RWPE2 (cell line): ENCODE results near the gene WHRN.

ENCODE experiments used
- ATAC-seq: fragments of 200-7000 bp; cut with Tn5 transposase; 3 replicates; pipeline ENCODE4 v1.9.1; 2021; ENCODE audit warnings: low read depth
- DNase-seq: peaks from one replicate; pipeline ENCODE4 v3.0.0-alpha.2; 2020; ENCODE audit warnings: low spot score
- H3K27ac ChIP-seq: fragments of 450-650 bp; 2 replicates; pipeline ENCODE4 v1.5.1; 2017; ENCODE audit warnings: mild to moderate bottlenecking; ENCODE audit not compliant: poor library complexity, severe bottlenecking
- H3K27me3 ChIP-seq: fragments of 250-450 bp; sonication (Bioruptor Pico); 2 replicates; pipeline ENCODE4 v1.5.1; 2021; ENCODE audit warnings: mild to moderate bottlenecking, moderate library complexity; ENCODE audit not compliant: insufficient read depth, poor library complexity, severe bottlenecking
- H3K36me3 ChIP-seq: fragments of 250-450 bp; sonication (Bioruptor Pico); 2 replicates; pipeline ENCODE4 v1.5.1; 2020; ENCODE audit warnings: low read depth, mild to moderate bottlenecking, moderate library complexity
- H3K4me1 ChIP-seq: fragments of 250-450 bp; sonication (Bioruptor Pico); 2 replicates; pipeline ENCODE4 v1.5.1; 2021; ENCODE audit warnings: mild to moderate bottlenecking, moderate library complexity; ENCODE audit not compliant: insufficient read depth, poor library complexity, severe bottlenecking
- H3K4me3 ChIP-seq: fragments of 250-450 bp; sonication (Bioruptor Pico); 2 replicates; pipeline ENCODE4 v1.5.1; 2021; ENCODE audit warnings: mild to moderate bottlenecking, moderate library complexity; ENCODE audit not compliant: severe bottlenecking
- H3K9me3 ChIP-seq: fragments of 250-450 bp; sonication (Bioruptor Pico); 2 replicates; pipeline ENCODE4 v1.5.1; 2021; ENCODE audit warnings: mild to moderate bottlenecking, moderate library complexity; ENCODE audit not compliant: severe bottlenecking
- CTCF ChIP-seq: fragments of 450-650 bp; IDR thresholded peaks from one replicate; pipeline ENCODE4 v1.5.1; 2017; ENCODE audit warnings: mild to moderate bottlenecking, moderate library complexity; ENCODE audit not compliant: poor library complexity, severe bottlenecking

Gene WHRN

GRCh38 chr9:114499941-114500696 lies 5.2 kb downstream of the WHRN start:
- Histone ChIP-seq H3K27ac (no peak overlapping the region), H3K27me3 (no peaks in the 10 kb centered on the region), H3K36me3 (no peaks in the 10 kb centered on the region), H3K4me1 (peaks cover 4% of the 10 kb centered on the region), H3K4me3 (no peak overlapping the region), H3K9me3 (no peaks in the 10 kb centered on the region)
- DNase-seq, result no peak
- no peak for TF ChIP-seq CTCF
- no peak for ATAC-seq

- Histone ChIP-seq H3K36me3 (no peaks in the 10 kb centered on the region), H3K4me3 (no peak overlapping the region), H3K27ac (no peak overlapping the region), H3K9me3 (no peaks in the 10 kb centered on the region), H3K4me1 (peaks cover 4% of the 10 kb centered on the region), H3K27me3 (no peaks in the 10 kb centered on the region)
- DNase-seq, result no peak
- no peak for TF ChIP-seq CTCF
- no peak for ATAC-seq
Measured at GRCh38 chr9:114499528-114499927, 5.7 kb downstream of the WHRN start.

DNA sequence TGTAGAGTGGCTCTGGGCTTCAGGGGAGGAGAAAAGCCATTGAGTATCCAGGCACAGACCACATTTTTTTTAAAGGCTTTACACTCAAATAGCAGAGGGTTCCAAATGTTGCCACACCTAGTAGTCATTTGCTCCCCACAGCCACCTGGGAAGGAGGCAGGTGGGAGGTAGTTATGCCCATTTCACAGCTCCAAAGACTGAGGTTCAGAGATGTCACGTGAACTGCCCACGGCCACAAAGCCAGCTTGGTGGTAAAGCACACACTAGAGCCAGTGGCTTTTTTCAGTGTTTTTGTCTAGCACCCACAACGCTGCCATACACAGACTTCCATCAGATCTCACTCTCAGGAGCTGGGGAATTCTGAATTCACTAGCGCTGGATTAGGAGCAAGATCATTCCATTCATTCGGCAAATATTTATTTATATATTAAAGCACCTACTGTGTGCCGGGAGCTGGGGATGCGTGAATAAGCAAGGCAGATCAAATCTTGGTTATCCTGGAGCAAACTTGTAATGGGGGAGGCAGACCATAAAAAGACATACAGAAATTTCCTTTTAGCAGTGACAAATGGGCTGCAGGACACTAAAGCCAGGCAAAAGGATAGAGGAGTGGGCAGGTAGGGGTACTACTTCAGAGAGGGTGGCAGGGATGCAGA lies 7.4 kb downstream of the WHRN start:
- H3K27ac ChIP-seq, result no peak overlapping the region
- H3K9me3 ChIP-seq, result no peaks in the 10 kb centered on the region
- TF ChIP-seq CTCF, result no peak
- no peak for ATAC-seq
- peaks cover 4% of the 10 kb centered on the region for H3K4me1 ChIP-seq
- DNase-seq, result no peak
- H3K4me3 ChIP-seq, result no peak overlapping the region
- no peaks in the 10 kb centered on the region for H3K36me3 ChIP-seq
- no peaks in the 10 kb centered on the region for H3K27me3 ChIP-seq

DNA sequence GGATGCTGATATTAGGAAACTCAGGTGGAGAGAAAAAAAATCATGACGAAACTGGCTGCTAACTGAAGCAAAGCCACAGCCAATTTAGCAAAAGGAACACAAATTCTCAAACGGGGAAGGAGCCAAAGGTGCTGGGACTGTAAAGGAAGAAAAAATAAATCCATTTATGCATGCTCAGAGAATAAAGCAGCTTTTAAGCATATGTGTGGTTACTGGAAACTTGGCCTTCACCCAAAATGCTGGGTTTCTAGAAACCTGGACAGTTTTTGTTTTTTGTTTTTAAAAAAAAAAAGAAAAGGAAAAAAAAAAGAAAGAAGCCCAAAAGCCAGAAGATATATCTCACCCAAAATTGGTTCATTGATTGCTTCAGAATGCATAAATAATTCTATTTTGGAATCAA lies 8.0 kb downstream of the WHRN start:
- H3K4me3 ChIP-seq, result no peak overlapping the region
- H3K27ac ChIP-seq, result no peak overlapping the region
- peaks cover 4% of the 10 kb centered on the region for H3K4me1 ChIP-seq
- ATAC-seq, result no peak
- no peak for DNase-seq
- H3K36me3 ChIP-seq, result no peaks in the 10 kb centered on the region
- no peak for TF ChIP-seq CTCF
- no peaks in the 10 kb centered on the region for H3K9me3 ChIP-seq
- no peaks in the 10 kb centered on the region for H3K27me3 ChIP-seq

DNA sequence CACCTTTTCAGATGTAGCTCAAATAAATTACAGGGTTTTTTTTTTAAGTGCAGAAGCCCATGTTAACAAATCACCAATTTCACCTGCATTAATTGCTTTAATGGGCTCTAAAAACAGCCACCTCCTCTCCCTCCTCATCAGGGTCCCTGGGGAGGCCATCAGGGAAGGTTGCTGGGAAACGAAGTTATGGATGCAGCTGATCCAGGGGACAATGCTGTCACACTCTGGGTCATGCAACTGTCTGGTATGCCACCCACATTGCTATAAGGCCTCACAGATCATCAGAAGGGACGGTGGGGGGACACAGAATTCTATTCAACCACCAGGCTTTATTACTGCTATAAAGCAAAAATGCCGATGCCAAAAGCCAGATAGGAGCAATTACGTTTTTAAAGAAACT lies 9.3 kb downstream of the WHRN start:
- ATAC-seq (no peak), DNase-seq (no peak)
- TF ChIP-seq CTCF, result no peak
- H3K36me3 ChIP-seq, result no peaks in the 10 kb centered on the region
- no peaks in the 10 kb centered on the region for H3K27me3 ChIP-seq
- H3K4me1 ChIP-seq, result no peaks in the 10 kb centered on the region
- H3K4me3 ChIP-seq, result no peak overlapping the region
- no peak overlapping the region for H3K27ac ChIP-seq
- no peaks in the 10 kb centered on the region for H3K9me3 ChIP-seq
